WTC11 (cell line): ENCODE data around the gene LAPTM5. TPM values are rescaled to one million over a fixed set of nuclear protein-coding genes. Genes with fewer than 3 reads are reported as not detected.

Experiments
- ATAC-seq: fragments of 200-7000 bp; cut with Tn5 transposase; 2 replicates; pipeline ENCODE4 v1.10.0; 2021; ENCODE audit warnings: mild to moderate bottlenecking, moderate library complexity
- CTCF ChIA-PET: fragments of 300-600 bp; sonication (Branson Sonifier 250); formaldehyde crosslinking; loops from one replicate; lab custom pipeline; 2021; ENCODE audit warnings: antibody characterized with exemption; lab: Charles Lee
- POLR2A ChIA-PET: fragments of 350-600 bp; sonication (Branson Sonifier 250); formaldehyde crosslinking; loops from one replicate; lab custom pipeline; 2021; ENCODE audit warnings: antibody characterized with exemption; lab: Charles Lee
- DNase-seq: peaks from one replicate; pipeline ENCODE4 v3.0.0; 2021; ENCODE audit warnings: low spot score
- H3K27ac Mint-ChIP-seq: 2 replicates; pipeline ENCODE4 v1.8.0; 2021; ENCODE audit warnings: mixed read lengths
- H3K27me3 Mint-ChIP-seq: 2 replicates; pipeline ENCODE4 v1.8.0; 2021; ENCODE audit warnings: low read depth, mild to moderate bottlenecking, moderate library complexity, mixed read lengths
- H3K36me3 Mint-ChIP-seq: 2 replicates; pipeline ENCODE4 v1.8.0; 2021; ENCODE audit warnings: mixed read lengths
- H3K4me1 Mint-ChIP-seq: 2 replicates; pipeline ENCODE4 v1.8.0; 2022; ENCODE audit warnings: mixed read lengths
- H3K4me3 Mint-ChIP-seq: 2 replicates; pipeline ENCODE4 v1.8.0; 2021; ENCODE audit warnings: mild to moderate bottlenecking, moderate library complexity, mixed read lengths
- H3K9me3 Mint-ChIP-seq: 2 replicates; pipeline ENCODE4 v1.8.0; 2021; ENCODE audit warnings: mixed read lengths
- ATF1 ChIP-seq: sonication (generic); formaldehyde crosslinking; IDR thresholded peaks from 2 replicates; pipeline ENCODE4 v1.8.1; 2023; ENCODE audit warnings: mild to moderate bottlenecking, moderate library complexity, missing genetic modification reagents
- ATF2 ChIP-seq: sonication (generic); formaldehyde crosslinking; IDR thresholded peaks from 2 replicates; pipeline ENCODE4 v1.8.1; 2022; ENCODE audit warnings: low read depth, missing genetic modification reagents, borderline replicate concordance
- CREB1 ChIP-seq: sonication (generic); formaldehyde crosslinking; IDR thresholded peaks from 2 replicates; pipeline ENCODE4 v1.8.0; 2023; ENCODE audit warnings: mild to moderate bottlenecking, missing genetic modification reagents
- ESRRA ChIP-seq: sonication (generic); formaldehyde crosslinking; IDR thresholded peaks from 2 replicates; pipeline ENCODE4 v1.8.1; 2022; ENCODE audit warnings: mild to moderate bottlenecking, missing genetic modification reagents, borderline replicate concordance
- FOXK1 ChIP-seq: sonication (generic); formaldehyde crosslinking; IDR thresholded peaks from 2 replicates; pipeline ENCODE4 v1.8.0; 2022; ENCODE audit warnings: mild to moderate bottlenecking, moderate library complexity, missing genetic modification reagents
- HMGA2 ChIP-seq: fragments of 250-450 bp; sonication (Bioruptor Pico); IDR thresholded peaks from 2 replicates; pipeline ENCODE4 v1.4.0; 2021; ENCODE audit warnings: mild to moderate bottlenecking, moderate library complexity
- JAZF1 ChIP-seq: fragments of 250-450 bp; sonication (Bioruptor Pico); IDR thresholded peaks from 2 replicates; pipeline ENCODE4 v1.9.0; 2021; ENCODE audit warnings: moderate library complexity, mild to moderate bottlenecking, inconsistent platforms
- MLX ChIP-seq: sonication (generic); formaldehyde crosslinking; IDR thresholded peaks from 2 replicates; pipeline ENCODE4 v1.8.1; 2023; ENCODE audit warnings: mild to moderate bottlenecking, missing genetic modification reagents, moderate library complexity
- MXD4 ChIP-seq: fragments of 250-450 bp; sonication (Bioruptor Pico); IDR thresholded peaks from 2 replicates; pipeline ENCODE4 v1.8.0; 2021; ENCODE audit warnings: mild to moderate bottlenecking, moderate library complexity, borderline replicate concordance
- NFATC4 ChIP-seq: fragments of 250-450 bp; sonication (Bioruptor Pico); IDR thresholded peaks from 2 replicates; pipeline ENCODE4 v1.9.0; 2021; ENCODE audit warnings: mild to moderate bottlenecking
- OVOL2 ChIP-seq: fragments of 250-450 bp; sonication (Bioruptor Pico); IDR thresholded peaks from 2 replicates; pipeline ENCODE4 v1.9.0; 2021; ENCODE audit warnings: mild to moderate bottlenecking, borderline replicate concordance
- RELA ChIP-seq: sonication (generic); formaldehyde crosslinking; IDR thresholded peaks from 2 replicates; pipeline ENCODE4 v1.8.1; 2022; ENCODE audit warnings: missing genetic modification reagents, mild to moderate bottlenecking, borderline replicate concordance
- SMAD3 ChIP-seq: sonication (generic); formaldehyde crosslinking; IDR thresholded peaks from 2 replicates; pipeline ENCODE4 v1.8.0; 2022; ENCODE audit warnings: missing genetic modification reagents, mild to moderate bottlenecking, borderline replicate concordance
- ZNF263 ChIP-seq: sonication (generic); formaldehyde crosslinking; IDR thresholded peaks from 2 replicates; pipeline ENCODE4 v1.8.1; 2022; ENCODE audit warnings: low read depth, mild to moderate bottlenecking, moderate library complexity, missing genetic modification reagents
- total RNA-seq: library from RNA; stranded (reverse); gene quantifications from 3 replicates; pipeline ENCODE4 v1.2.3, GENCODE V29; 2021
- TF ChIP-seq, protein P1 (sequence below): sonication (generic); formaldehyde crosslinking; IDR thresholded peaks from 2 replicates; pipeline ENCODE4 v1.8.1; 2022; ENCODE audit warnings: mild to moderate bottlenecking, moderate library complexity, missing genetic modification reagents
- TF ChIP-seq, protein P2 (sequence below): fragments of 250-450 bp; sonication (Bioruptor Pico); IDR thresholded peaks from 2 replicates; pipeline ENCODE4 v1.9.0; 2021; ENCODE audit warnings: moderate library complexity, mild to moderate bottlenecking, inconsistent platforms, borderline replicate concordance
- TF ChIP-seq, protein P3 (sequence below): sonication (generic); formaldehyde crosslinking; IDR thresholded peaks from 2 replicates; pipeline ENCODE4 v1.8.0; 2022; ENCODE audit warnings: missing genetic modification reagents
- TF ChIP-seq, protein P4 (sequence below): sonication (generic); formaldehyde crosslinking; conservative IDR thresholded peaks from 2 replicates; pipeline ENCODE4 v1.8.1; 2023; ENCODE audit warnings: mild to moderate bottlenecking, low read depth, missing genetic modification reagents, moderate library complexity
- TF ChIP-seq, protein P5 (sequence below): sonication (generic); formaldehyde crosslinking; IDR thresholded peaks from 2 replicates; pipeline ENCODE4 v1.8.0; 2022; ENCODE audit warnings: mild to moderate bottlenecking, missing genetic modification reagents
- TF ChIP-seq, protein P6 (sequence below): sonication (generic); formaldehyde crosslinking; conservative IDR thresholded peaks from 2 replicates; pipeline ENCODE4 v1.8.1; 2022; ENCODE audit warnings: mild to moderate bottlenecking, missing genetic modification reagents

Gene LAPTM5
- total RNA-seq, 1 experiment from 2014 or later = 1.3 TPM

- no peak for DNase-seq
- no peak overlapping the region for H3K4me3 Mint-ChIP-seq
- no peak for TF ChIP-seq RELA (CRISPR knock-in tag)
- TF ChIP-seq, protein P1, sequence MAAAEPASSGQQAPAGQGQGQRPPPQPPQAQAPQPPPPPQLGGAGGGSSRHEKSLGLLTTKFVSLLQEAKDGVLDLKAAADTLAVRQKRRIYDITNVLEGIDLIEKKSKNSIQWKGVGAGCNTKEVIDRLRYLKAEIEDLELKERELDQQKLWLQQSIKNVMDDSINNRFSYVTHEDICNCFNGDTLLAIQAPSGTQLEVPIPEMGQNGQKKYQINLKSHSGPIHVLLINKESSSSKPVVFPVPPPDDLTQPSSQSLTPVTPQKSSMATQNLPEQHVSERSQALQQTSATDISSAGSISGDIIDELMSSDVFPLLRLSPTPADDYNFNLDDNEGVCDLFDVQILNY = no peak
- no peak for TF ChIP-seq ATF2 (CRISPR knock-in tag)
- no peak for TF ChIP-seq ZNF263 (CRISPR knock-in tag)
- TF ChIP-seq MXD4 (CRISPR knock-in tag) = no peak
- no peak for TF ChIP-seq FOXK1 (CRISPR knock-in tag)
- no peak for TF ChIP-seq ATF1 (CRISPR knock-in tag)
- no peak for TF ChIP-seq OVOL2
- no peak for TF ChIP-seq MLX
- TF ChIP-seq, protein P2, sequence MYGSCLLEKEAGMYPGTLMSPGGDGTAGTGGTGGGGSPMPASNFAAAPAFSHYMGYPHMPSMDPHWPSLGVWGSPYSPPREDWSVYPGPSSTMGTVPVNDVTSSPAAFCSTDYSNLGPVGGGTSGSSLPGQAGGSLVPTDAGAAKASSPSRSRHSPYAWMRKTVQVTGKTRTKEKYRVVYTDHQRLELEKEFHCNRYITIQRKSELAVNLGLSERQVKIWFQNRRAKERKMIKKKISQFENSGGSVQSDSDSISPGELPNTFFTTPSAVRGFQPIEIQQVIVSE (CRISPR knock-in tag) = no peak
- no peak for TF ChIP-seq NFATC4 (CRISPR knock-in tag)
- TF ChIP-seq ESRRA = no peak
- TF ChIP-seq, protein P3, sequence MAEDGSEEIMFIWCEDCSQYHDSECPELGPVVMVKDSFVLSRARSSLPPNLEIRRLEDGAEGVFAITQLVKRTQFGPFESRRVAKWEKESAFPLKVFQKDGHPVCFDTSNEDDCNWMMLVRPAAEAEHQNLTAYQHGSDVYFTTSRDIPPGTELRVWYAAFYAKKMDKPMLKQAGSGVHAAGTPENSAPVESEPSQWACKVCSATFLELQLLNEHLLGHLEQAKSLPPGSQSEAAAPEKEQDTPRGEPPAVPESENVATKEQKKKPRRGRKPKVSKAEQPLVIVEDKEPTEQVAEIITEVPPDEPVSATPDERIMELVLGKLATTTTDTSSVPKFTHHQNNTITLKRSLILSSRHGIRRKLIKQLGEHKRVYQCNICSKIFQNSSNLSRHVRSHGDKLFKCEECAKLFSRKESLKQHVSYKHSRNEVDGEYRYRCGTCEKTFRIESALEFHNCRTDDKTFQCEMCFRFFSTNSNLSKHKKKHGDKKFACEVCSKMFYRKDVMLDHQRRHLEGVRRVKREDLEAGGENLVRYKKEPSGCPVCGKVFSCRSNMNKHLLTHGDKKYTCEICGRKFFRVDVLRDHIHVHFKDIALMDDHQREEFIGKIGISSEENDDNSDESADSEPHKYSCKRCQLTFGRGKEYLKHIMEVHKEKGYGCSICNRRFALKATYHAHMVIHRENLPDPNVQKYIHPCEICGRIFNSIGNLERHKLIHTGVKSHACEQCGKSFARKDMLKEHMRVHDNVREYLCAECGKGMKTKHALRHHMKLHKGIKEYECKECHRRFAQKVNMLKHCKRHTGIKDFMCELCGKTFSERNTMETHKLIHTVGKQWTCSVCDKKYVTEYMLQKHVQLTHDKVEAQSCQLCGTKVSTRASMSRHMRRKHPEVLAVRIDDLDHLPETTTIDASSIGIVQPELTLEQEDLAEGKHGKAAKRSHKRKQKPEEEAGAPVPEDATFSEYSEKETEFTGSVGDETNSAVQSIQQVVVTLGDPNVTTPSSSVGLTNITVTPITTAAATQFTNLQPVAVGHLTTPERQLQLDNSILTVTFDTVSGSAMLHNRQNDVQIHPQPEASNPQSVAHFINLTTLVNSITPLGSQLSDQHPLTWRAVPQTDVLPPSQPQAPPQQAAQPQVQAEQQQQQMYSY (CRISPR knock-in tag) = no peak
- no peak for TF ChIP-seq SMAD3 (CRISPR knock-in tag)
- TF ChIP-seq, protein P4, sequence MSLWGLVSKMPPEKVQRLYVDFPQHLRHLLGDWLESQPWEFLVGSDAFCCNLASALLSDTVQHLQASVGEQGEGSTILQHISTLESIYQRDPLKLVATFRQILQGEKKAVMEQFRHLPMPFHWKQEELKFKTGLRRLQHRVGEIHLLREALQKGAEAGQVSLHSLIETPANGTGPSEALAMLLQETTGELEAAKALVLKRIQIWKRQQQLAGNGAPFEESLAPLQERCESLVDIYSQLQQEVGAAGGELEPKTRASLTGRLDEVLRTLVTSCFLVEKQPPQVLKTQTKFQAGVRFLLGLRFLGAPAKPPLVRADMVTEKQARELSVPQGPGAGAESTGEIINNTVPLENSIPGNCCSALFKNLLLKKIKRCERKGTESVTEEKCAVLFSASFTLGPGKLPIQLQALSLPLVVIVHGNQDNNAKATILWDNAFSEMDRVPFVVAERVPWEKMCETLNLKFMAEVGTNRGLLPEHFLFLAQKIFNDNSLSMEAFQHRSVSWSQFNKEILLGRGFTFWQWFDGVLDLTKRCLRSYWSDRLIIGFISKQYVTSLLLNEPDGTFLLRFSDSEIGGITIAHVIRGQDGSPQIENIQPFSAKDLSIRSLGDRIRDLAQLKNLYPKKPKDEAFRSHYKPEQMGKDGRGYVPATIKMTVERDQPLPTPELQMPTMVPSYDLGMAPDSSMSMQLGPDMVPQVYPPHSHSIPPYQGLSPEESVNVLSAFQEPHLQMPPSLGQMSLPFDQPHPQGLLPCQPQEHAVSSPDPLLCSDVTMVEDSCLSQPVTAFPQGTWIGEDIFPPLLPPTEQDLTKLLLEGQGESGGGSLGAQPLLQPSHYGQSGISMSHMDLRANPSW (CRISPR knock-in tag) = no peak
- no peak for TF ChIP-seq HMGA2 (CRISPR knock-in tag)
- TF ChIP-seq, protein P5, sequence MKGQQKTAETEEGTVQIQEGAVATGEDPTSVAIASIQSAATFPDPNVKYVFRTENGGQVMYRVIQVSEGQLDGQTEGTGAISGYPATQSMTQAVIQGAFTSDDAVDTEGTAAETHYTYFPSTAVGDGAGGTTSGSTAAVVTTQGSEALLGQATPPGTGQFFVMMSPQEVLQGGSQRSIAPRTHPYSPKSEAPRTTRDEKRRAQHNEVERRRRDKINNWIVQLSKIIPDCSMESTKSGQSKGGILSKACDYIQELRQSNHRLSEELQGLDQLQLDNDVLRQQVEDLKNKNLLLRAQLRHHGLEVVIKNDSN (CRISPR knock-in tag) = no peak
- TF ChIP-seq, protein P6, sequence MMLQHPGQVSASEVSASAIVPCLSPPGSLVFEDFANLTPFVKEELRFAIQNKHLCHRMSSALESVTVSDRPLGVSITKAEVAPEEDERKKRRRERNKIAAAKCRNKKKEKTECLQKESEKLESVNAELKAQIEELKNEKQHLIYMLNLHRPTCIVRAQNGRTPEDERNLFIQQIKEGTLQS (CRISPR knock-in tag) = no peak
- TF ChIP-seq JAZF1 (CRISPR knock-in tag) = no peak
- no peak for TF ChIP-seq CREB1
- TF ChIP-seq, all 79 proteins: peak for 0
- Mint-ChIP-seq H3K4me1 (peaks cover 37% of the 10 kb centered on the region), H3K27me3 (no peaks in the 10 kb centered on the region), H3K27ac (no peak overlapping the region), H3K36me3 (no peaks in the 10 kb centered on the region), H3K9me3 (no peaks in the 10 kb centered on the region)
- ChIA-PET POLR2A (no interaction called here), CTCF (interaction anchor here (0.9 to 3.3 kb wide), 5 partner anchors 14 to 57 kb away, joined by 3 to 10 read pairs (median 4); partner anchors contain the start of gene MATN1)
- ATAC-seq = no peak
These were observed 13.4 kb downstream of the LAPTM5 start for GRCh38 chr1:30744060-30744756.
